HG02885 (cell line): ENCODE measurements around the gene MEIS1.

Source experiments
- ATAC-seq: cut with Tn5 transposase; IDR thresholded peaks from one replicate; pipeline ENCODE4 v1.9.1; 2021; ENCODE audit warnings: mild to moderate bottlenecking; ENCODE audit not compliant: unreplicated experiment, poor library complexity

The MEIS1 gene

DNA sequence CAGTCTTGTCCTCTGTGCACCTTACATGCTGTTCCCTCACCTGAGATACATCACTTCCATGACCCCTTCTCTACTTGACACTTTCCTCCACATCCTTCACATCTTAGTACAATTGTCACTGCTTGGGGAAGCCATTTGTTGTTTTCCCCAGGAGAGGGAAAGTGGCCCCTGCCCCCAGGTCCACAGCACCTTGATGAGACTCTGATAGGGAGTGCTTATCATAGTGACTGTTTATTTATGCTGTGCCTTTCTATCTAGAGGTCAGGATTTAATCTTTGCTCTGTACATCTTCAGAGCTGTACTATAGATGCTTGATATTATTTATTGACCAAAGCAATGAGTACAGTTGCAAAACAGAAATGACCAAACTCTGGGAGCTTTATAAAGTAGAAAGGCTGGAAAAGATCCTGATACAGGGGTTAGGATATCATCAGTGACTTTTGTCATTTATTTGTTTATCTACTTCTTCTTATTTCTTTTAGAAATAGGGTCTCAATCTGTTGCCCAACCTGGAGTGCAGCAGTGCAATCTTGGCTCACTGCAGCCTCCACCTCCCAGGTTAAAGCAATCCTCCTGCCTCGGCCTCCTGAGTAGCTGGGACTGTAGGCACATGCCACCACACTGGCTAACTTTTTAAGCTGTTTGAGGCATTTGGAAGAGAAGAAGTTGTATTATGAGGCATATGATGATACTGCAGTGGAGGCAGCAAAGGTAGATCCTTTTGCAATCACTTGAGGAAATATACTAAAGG lies 94.2 kb downstream of the MEIS1 start:
- no peak for ATAC-seq

- ATAC-seq, result no peak
These were observed 95.7 kb downstream of the MEIS1 start for GRCh38 chr2:66530651-66531050.

- no peak for ATAC-seq
These were observed 96.2 kb downstream of the MEIS1 start for GRCh38 chr2:66531155-66531554.

GRCh38 chr2:66531567-66531966 lies 96.6 kb downstream of the MEIS1 start:
- ATAC-seq, result no peak

- no peak for ATAC-seq
These were observed 98.3 kb downstream of the MEIS1 start for GRCh38 chr2:66532972-66533868.

DNA sequence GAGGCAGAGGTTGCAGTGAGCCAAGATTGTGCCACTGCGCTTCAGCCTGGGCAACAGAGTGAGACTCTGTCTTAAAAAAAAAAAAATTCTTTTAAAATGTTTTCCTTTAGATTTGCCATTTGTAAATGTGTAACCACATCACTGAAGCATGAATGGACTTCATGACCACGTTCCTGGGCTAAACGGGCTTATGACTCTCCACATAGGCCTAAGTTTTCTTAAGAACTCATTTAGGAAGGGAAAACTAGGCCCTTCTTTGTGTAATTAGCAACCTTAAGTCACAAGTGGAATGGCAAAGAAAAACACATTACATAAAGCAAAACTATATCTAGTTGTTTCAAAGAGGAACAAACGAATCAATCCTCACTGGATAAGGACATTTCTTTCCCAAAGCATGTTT lies 99.5 kb downstream of the MEIS1 start:
- ATAC-seq, result no peak

GRCh38 chr2:66535574-66536289 lies 100.8 kb downstream of the MEIS1 start:
- no peak for ATAC-seq

DNA sequence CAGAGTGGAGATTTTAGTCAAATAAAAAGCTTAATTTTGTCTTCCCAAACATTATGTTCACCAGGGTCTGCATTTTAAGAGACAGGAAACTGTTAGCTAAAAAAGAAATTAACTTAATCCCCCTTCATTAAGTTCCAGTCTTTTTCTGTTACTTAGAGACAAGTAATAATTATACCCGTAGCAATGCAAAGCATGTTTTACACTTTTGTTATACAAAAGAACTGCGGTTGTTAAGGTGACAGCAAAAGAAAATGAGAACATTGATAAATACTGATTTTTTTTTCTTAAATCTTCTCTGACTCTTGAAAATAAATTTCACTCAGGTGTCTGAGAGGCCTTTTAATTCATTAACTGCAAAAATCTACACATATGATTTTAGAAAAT lies 101.4 kb downstream of the MEIS1 start:
- no peak for ATAC-seq

DNA sequence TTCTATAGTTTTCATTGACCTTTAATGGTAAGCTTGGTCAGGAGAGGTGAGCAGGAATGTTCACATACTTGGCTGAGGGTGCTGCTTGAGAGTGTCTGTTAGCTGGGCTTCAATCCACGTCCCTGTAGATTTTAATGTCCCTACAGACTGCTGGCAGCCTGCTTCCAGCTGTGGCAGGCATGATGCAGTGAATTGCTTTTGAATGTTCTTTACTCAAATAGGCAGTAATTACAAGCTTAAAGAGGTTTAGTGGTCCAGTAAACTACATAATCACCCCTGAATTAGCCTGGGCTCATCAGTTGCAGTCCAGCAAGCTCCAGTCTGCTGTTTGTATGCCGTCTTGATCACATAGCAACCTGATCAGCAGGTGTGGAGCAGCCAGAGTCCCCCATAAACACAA lies 102.1 kb downstream of the MEIS1 start:
- ATAC-seq, result no peak

GRCh38 chr2:66538291-66538690 lies 103.4 kb downstream of the MEIS1 start:
- no peak for ATAC-seq

DNA sequence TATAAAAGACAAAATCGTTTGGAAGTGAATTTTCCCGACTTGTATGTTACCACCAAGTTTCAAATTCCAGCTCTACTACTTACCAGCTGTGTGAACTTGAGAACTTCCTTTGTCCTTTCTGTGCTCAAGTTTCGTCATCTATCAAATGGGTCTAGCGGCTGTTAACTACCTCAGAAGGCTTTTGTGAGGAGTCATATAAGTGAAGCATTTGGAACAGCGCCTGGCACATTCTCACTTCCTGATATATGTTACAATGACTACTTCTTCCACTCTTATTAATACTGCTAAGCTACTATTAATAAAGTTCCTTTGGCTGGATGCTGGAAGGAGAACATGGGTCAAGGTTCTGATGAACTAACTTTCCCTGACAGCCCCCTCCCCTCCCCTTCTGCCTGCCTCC lies 104.5 kb downstream of the MEIS1 start:
- no peak for ATAC-seq

DNA sequence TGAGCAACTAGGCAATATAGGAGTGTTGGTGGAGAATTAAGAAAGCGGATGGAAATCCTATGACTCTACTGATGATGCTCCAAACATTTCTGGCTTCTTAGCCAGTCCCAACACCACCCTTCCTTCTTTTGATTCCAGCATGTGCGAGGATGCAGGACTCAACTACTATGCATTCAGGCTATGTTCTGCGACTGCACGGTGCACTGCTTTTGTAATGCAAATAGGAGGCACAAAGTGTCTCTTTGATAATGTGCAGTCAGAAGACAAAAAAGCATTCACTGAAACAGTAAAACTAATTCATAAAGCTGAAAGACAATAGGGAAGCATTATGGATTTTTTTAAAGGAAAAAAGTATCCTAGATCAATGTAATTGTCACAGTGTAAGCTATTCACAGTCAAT lies 106.7 kb downstream of the MEIS1 start:
- no peak for ATAC-seq

DNA sequence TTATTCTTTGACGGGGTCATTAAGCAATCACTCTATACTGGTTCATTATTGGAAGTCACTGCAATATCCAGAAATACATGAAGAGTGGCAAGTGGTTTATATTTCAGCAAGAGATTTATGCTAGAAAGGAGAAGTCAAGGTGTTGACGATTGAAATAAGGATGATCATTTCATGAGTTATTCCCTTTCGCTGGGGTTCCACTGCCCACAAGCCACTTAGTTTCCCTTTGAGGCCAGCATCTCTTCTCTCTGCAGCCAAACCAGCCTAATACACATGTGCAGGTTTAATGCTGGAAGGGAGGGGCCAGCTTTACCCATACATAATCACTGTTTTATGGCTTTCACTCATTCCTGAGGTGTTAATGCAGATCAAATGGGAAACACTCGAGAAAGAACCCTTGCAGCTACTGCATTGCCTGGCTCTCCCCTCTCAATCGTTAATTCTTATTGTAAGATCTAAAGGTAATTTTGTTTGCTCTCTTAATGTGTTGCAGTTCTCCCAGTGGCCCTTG lies 108.4 kb downstream of the MEIS1 start:
- no peak for ATAC-seq

- ATAC-seq, result no peak
These were observed 109.3 kb downstream of the MEIS1 start for GRCh38 chr2:66544258-66544657.

DNA sequence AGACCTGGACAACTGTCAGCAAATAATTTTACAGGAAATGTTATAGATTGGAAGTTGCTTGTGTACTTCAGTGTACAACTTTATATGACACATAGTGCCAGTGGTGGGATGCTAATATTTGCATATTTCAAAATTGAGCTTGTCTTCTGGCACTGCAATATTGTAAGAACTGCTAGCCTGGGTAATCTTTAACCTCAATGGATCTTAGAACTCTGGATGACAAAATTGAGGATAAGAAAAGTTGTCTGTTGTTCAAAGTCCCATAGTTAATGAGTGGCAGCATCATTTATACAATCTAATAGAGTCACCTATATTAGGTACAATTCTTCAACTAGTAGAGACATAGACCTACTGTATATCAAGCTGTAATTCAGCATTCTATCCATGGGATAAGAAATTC lies 110.3 kb downstream of the MEIS1 start:
- ATAC-seq, result no peak

DNA sequence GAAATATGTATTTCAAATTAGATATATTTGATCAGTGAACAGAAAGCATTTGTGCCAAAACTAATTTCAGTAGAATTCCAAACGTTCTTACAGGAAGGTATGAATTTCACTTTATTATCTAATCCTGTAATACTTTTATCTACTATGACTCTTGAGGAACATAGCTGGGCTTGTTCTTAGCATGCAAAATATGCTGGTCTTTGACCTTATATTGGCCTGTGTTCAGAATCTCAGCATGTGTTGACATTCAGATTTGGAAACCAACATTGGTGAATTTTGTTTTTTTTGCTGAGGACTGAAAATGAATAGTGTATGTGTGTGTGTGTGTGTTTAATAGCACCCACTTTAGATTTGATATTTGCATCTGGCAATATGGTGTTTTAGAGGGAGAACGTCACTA lies 112.2 kb downstream of the MEIS1 start:
- no peak for ATAC-seq

DNA sequence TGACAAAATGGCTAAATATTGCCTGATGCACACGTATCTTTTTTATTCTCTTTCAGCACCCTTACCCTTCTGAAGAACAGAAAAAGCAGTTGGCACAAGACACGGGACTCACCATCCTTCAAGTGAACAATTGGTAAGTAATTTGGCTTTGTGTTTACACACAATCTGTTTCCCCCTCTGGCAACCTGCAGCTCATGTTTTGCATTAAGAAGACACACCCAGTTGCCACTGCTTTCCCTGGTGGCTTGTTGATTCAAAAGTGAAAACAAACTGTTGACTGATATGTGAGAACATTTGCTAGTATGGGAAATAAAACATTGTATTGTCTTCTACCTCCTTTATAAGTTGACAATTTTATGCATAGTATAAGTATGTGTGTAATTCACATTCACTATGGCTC lies 113.0 kb downstream of the MEIS1 start:
- no peak for ATAC-seq

DNA sequence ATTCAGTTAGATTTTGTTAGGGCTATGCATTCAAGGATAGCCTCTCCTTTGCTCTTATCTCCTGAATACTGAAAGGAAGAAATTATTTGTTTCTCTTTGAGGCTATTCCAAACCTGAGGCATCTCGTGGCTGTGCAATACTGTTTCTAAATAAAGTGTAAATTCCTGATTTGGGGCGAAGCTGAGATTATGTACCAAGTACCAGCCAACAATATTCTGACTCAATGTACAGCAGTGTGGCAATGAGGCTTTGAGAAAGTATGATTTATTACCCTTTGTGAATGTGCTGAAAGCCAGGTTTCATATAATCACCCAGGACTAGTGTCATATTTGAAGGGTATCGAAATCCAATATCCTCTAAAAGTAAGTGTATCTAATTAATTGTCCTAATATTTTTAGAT lies 113.5 kb downstream of the MEIS1 start:
- no peak for ATAC-seq

GRCh38 chr2:66550826-66551225 lies 115.9 kb downstream of the MEIS1 start:
- no peak for ATAC-seq

- no peak for ATAC-seq
These were observed 118.4 kb downstream of the MEIS1 start for GRCh38 chr2:66553370-66553769.

DNA sequence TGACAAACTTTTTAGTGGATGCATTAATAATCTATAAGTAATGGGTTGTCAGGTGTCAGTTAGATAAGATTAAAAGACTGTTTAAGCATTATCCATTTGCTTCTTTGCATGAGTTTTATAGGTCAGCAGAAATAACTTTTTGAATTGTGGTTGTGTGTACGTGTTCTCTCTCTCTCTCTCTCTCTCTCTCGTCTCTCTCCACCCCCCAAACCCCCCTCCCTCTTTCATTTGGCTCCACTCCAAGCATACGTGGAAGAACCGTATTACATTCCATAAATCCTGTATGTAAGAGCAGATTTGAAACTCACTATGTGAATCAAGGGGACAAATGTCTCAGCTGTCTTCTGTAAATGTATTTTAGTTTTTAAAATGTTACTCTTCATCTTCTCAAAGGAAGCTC lies 120.2 kb downstream of the MEIS1 start:
- no peak for ATAC-seq
